GM12865 (cell line): Measurements from ENCODE around the gene ANAPC2.

Source experiments
- DNase-seq: peaks from one replicate; pipeline ENCODE4 v3.0.0; 2010; ENCODE audit warnings: low read depth
- H3K4me3 ChIP-seq: 2 replicates; pipeline ENCODE4 v1.5.1; 2011; ENCODE audit warnings: mild to moderate bottlenecking, low read depth, low read length, control low read depth
- CTCF ChIP-seq: IDR thresholded peaks from 2 replicates; pipeline ENCODE4 v1.5.1; 2011; ENCODE audit warnings: low read length, control low read depth, low read depth, inconsistent platforms; ENCODE audit not compliant: insufficient read depth; ENCODE audit errors: missing control alignments

The ANAPC2 gene

GRCh38 chr9:137200311-137201204 is 12.2 kb upstream of the ANAPC2 start, which contains the start of gene TPRN:
Gene TPRN, minus strand, starts transcription at chr9:137200741. Its CDS starts 30 bp downstream, at chr9:137200711.
- H3K4me3 ChIP-seq = peak within 1 kb of the TSS; percentile 79
- DNase-seq = peak; percentile 100
- TF ChIP-seq CTCF = no peak

- no peak for TF ChIP-seq CTCF
- DNase-seq = no peak
- H3K4me3 ChIP-seq = peak overlapping the region; percentile 39
These were observed 11.2 kb upstream of the ANAPC2 start for GRCh38 chr9:137199411-137200121.

GRCh38 chr9:137198902-137199283 is 10.5 kb upstream of the ANAPC2 start:
- no peak for TF ChIP-seq CTCF
- H3K4me3 ChIP-seq = no peak overlapping the region
- DNase-seq = no peak

- no peak overlapping the region for H3K4me3 ChIP-seq
- no peak for DNase-seq
- no peak for TF ChIP-seq CTCF
These were observed 9.9 kb upstream of the ANAPC2 start for GRCh38 chr9:137198051-137198901.

GRCh38 chr9:137195525-137196220 is 7.3 kb upstream of the ANAPC2 start:
- no peak overlapping the region for H3K4me3 ChIP-seq
- TF ChIP-seq CTCF = no peak
- no peak for DNase-seq

GRCh38 chr9:137194909-137195308 is 6.5 kb upstream of the ANAPC2 start:
- H3K4me3 ChIP-seq = no peak overlapping the region

More at GRCh38 chr9:137194909-137195308, 6.5 kb upstream of the ANAPC2 start:
- TF ChIP-seq CTCF = no peak
- DNase-seq = no peak
